Activated naive CD8-positive, alpha-beta T cell treated with anti-CD3 and anti-CD28 coated beads, Interleukin-2, amount 50 U/mL, for 16 hours (primary cell): Measurements from ENCODE around the gene GABPB2.

Experiments
- DNase-seq: peaks from one replicate; pipeline ENCODE4 v3.0.0-alpha.2; 2020; ENCODE audit warnings: low read depth, low spot score

GABPB2 gene

GRCh38 chr1:151070474-151071276, at the start of gene GABPB2:
TSS of gene GABPB2 (plus strand) at chr1:151070761. CDS start at chr1:151088190, 17,429 bp downstream.
- DNase-seq: peak; percentile 72

GRCh38 chr1:151024540-151025146, 45.9 kb upstream of the GABPB2 start:
- peak; percentile 70 for DNase-seq

- DNase-seq: no peak
Measured at GRCh38 chr1:151026460-151026859, 44.1 kb upstream of the GABPB2 start.

GRCh38 chr1:151032164-151032563, 38.4 kb upstream of the GABPB2 start:
- DNase-seq: no peak

- DNase-seq: no peak
Measured at GRCh38 chr1:151035167-151035566, 35.4 kb upstream of the GABPB2 start.

GRCh38 chr1:151036356-151036755, 34.2 kb upstream of the GABPB2 start, which contains the start of gene BNIPL:
TSS of gene BNIPL (plus strand) at chr1:151036586. CDS start at chr1:151036726, 140 bp downstream.
- DNase-seq: no peak

- no peak for DNase-seq
Measured at GRCh38 chr1:151037032-151037431, 33.5 kb upstream of the GABPB2 start.

DNA sequence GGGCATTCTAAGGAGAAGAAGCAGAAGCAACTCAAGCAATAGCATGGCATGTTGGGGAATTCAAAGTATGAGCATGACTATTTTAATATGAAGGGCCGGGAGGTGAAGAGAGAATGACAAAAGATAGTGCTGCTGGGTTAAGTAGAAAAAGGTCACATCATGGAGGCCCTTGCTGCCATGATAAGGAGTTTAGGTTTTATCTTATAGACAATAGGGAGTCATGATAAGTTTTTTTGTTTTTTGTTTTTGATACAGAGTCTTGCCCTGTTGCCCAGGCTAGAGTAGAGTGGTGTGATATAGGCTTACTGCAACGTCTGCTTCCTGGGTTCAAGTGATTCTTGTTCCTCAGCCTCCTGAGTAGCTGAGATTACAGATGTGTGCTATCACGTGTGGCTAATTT, 31.0 kb upstream of the GABPB2 start:
- no peak for DNase-seq

GRCh38 chr1:151043163-151043562, 27.4 kb upstream of the GABPB2 start:
- DNase-seq: no peak

DNA sequence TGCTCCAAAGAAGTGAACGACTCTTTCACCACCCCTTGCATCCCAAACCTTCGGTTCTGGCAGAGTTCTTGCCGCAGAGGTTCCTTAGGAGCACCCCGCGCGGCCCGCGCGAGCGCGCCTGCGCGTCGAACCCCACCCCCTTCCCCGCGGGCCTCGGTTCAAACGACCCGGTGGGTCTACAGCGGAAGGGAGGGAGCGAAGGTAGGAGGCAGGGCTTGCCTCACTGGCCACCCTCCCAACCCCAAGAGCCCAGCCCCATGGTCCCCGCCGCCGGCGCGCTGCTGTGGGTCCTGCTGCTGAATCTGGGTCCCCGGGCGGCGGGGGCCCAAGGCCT, 23.0 kb upstream of the GABPB2 start, which contains the start of gene C1orf56:
Gene C1orf56, plus strand, starts transcription at position 161 of the 334 bp plus-strand sequence. Its CDS starts 97 bp downstream, at position 258.
- DNase-seq: no peak

- no peak for DNase-seq
Measured at GRCh38 chr1:151047925-151048644, 22.5 kb upstream of the GABPB2 start.

GRCh38 chr1:151048645-151049032, 21.9 kb upstream of the GABPB2 start:
- DNase-seq: no peak

GRCh38 chr1:151049458-151049857, 21.1 kb upstream of the GABPB2 start:
- no peak for DNase-seq

DNA sequence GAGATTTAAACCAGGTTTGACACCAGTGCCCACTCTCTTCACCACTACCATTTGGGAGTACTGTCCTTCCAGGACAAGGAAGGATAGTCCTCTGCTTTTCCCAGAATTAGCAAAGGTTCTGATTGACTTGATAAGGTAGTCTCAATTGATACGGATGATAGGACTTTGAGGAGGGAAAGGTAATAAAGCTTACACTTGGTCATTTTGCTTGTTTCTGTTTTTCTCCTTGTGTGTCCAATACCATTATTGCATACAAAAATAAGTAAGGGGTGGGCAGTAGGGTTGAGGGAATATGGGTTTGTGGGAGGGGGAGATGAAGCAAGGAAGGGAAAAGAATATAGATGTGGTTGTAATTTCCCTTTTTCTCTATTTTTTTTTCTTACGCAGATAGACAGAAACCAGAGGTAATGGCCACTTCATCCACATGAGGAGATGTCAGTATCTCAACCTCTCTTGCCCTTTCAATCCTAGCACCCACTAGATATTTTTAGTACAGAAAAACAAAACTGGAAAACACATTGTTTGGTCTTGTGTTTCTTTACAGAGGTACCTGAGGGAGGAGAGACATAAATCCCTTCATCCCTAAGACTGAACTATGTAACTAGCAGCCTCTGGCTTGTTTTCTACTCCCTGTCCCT, 20.4 kb upstream of the GABPB2 start:
- DNase-seq: no peak

DNA sequence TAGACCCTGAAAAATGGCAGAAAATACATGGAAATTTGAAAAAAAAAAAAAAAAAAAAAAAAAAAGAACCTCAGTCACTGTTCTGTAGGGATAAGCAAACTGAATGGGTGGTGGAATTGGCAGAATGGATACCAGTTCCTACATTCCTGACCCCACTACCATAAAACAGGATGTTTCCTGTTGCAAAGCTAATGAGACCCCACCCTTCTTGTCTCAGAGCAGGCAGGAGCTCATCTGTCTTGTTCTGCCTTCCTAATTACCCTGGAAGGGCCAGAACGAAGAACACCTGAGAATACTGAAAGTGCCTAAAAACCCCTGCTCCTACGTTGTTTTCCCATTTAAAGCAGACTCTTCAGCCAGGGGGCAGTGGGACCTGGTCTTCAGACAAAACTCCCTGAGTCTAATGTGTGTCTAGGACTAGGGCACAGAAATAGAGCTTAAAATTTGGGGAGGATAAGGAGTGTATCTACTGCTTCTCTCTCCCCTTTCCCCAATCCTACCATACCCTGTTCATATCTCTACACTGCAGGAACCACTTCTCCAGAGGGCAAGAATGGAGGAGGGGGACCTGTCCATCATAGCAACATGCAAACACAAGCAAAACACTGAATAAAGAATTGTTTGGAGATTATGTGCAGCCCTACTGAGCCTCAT, 19.1 kb upstream of the GABPB2 start:
- DNase-seq: no peak

DNA sequence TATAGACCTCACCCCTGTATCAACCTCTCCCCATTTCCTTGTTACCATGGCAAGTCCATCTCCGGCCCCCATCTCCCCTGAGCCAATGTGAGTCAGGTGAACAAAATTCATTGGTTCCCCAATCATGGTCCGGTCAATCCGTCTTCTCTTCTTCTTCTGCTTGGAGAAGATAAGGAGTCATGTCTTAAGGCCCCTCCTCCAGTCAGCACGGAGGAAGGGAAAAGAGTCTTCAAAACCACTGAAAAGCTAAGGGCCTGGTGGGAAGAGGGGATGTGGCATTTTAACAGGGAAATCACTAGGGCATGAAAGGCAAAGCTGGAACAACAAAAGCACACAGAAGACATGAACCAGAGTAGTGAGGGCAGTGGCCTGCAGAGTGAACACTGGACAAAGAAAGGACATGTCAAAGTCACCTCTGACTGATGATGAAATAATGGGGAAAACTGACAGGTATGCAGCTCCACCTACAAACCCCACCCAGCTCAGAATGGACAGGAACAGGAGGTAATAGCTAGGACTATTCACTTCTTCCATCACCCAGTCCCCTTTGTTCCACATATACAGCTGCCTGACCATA, 15.5 kb upstream of the GABPB2 start:
- DNase-seq: no peak

DNA sequence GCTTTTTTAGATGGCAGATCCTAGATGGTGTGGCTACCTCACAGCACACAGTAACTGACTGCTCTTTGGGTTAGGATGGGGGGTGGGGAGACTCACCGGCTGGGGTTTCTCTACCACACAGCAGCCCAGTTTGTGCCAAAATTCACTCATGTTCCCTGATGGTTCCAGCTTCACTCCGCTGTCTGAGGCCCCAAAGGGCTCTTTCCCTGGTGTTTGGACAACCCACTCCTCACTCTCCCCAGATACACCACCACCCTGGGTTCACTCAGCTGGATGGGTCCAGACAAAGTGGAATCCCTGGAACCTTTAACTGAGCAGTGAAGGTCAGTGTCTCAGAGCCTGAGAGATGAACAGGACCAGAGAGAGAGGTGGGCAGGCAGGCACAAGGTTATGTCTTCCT, 15.0 kb upstream of the GABPB2 start:
- DNase-seq: no peak

DNA sequence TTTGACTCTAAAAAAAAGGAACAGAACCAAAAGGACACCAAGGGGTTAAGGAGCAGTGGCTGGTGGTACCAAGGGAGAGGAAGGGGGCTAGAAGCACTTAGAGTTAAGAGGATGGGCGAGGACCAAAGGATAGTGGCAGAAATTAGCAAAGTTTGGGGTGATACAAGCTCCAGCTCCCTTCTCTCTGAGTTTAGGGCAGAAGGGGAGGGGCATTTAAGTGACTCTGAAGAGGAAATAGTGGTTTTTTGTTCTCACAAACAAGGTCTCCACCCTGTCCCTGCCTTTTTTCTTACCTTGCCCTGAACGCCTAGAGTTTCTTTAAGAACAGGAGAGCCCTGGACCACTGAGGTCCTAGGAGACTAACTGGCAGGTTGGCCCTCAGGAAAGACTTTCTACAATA, 14.4 kb upstream of the GABPB2 start:
- no peak for DNase-seq

DNA sequence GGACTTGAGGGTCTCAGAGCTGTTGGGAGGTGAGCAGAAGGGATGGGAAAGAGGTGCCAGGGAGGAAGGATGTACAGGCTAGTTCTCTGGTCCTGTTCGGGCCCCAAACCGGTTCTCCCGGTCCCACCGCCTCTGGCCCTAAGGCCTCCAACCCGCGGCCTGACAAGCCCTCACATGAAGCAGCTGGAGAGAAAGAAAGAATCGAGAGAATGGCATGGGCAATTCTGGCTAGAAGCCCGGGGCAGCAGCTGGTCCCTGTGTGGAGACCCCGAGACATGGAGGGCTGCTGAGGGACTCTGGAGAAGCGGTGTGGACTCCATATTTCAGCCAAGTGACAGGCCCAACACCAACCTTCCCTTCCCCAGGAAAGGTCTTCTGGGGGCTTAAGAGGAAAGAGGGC, 11.9 kb upstream of the GABPB2 start:
- no peak for DNase-seq

DNA sequence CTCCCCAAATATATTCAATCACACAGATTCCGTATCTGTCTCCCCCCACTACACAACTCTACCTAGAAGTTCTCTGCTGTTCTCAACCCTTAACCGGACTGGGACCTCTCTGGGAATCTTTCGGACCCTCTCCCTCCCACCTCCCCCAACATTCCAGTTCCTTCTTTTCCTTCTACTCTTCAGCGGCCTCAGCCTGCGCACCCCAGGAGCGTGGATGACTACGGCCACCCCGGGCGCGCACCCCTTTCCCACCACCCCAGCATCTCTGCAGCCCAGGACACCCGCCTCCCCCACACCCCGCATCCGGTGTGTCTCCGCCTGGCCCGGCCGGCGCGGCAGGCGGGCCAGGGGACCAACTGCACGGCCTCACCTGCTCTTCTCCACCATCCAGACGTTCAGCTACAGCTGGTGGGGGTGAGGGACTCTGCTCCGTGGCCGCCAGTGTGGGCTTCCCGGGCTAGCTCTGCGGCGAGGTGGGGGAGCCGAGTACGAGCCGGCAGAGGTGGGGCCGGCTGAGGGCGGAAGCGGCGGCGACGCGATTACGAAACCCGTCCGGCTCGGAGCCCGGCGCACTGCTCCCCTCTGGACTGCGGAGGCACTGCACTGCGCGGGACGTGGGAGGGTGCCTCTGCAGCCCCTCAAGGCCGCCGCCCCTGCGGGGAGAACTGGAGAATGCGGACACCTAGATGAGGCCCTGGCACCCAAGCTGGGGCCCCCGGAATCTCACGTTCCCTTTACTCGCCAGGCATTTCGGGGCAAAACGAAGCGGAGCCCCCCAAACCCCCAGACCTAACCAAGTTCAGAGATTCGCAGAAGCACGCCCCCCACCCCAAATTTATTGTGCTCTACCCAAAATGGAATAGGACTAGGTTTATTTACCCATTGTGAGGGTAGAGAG, 11.2 kb upstream of the GABPB2 start, which contains the start of gene CDC42SE1:
Gene CDC42SE1, minus strand, starts transcription at position 514 of the 898 bp plus-strand sequence. CDS start 3,892 bp downstream, outside the sequence.
- DNase-seq: peak; percentile 67
